Esophagus muscularis mucosa (tissue), 4 donors: ENCODE results near the gene EIF3I.

Experiments used
- CTCF ChIP-seq, 3 experiments: fragments of 200-600 bp in 2 of 3; fragments of 450-650 bp in 1 of 3; sonication (generic) in 2 of 3; IDR thresholded peaks; one replicate each; pipeline ENCODE4 v1.5.1; 2017 to 2019; ENCODE audit warnings: antibody characterized with exemption in 3 of 3, mild to moderate bottlenecking in 2 of 3, moderate library complexity in 1 of 3
- EP300 ChIP-seq: sonication (generic); formaldehyde crosslinking; IDR thresholded peaks from one replicate; pipeline ENCODE4 v1.6.1; 2017; ENCODE audit warnings: antibody characterized with exemption
- POLR2A ChIP-seq: fragments of 450-650 bp; IDR thresholded peaks from one replicate; pipeline ENCODE4 v1.6.1; 2017; ENCODE audit warnings: antibody characterized with exemption, moderate library complexity, mild to moderate bottlenecking, low read depth
- POLR2AphosphoS5 ChIP-seq, 2 donors: sonication (generic); formaldehyde crosslinking; IDR thresholded peaks; one replicate each; pipeline ENCODE4 v1.6.1; 2017; ENCODE audit warnings: antibody characterized with exemption in 2 of 2

GRCh38 chr1:32186491-32186890 lies 35.7 kb upstream of the EIF3I start:
- TF ChIP-seq CTCF (IDR thresholded peaks at IDR 0.05): no peak
- TF ChIP-seq POLR2AphosphoS5 (IDR thresholded peaks at IDR 0.05): no peak
- TF ChIP-seq EP300: no peak
- no peak for TF ChIP-seq POLR2A
